Breast epithelium (tissue), 4 donors: ENCODE data around the gene SDS. TPM values are rescaled to one million over a fixed set of nuclear protein-coding genes. Genes with fewer than 3 reads are reported as not detected.

Experiments
- DNase-seq, 2 donors: peaks; one replicate each; pipeline ENCODE4 v3.0.0-alpha.2; 2019; ENCODE audit warnings: low spot score in 2 of 2
- H3K27ac ChIP-seq, 2 donors: fragments of 200-600 bp; sonication (generic) in 1 of 2; one replicate each; pipeline ENCODE4 v1.5.1; 2016 to 2019; ENCODE audit warnings: mild to moderate bottlenecking in 1 of 2
- H3K27me3 ChIP-seq, 2 donors: fragments of 200-600 bp; sonication (generic) in 1 of 2; one replicate each; pipeline versions ENCODE4 v1.5.1 to v1.6.0; 2017 to 2019; ENCODE audit warnings: control low read depth in 1 of 2, mild to moderate bottlenecking in 1 of 2
- H3K36me3 ChIP-seq: fragments of 200-600 bp; one replicate; pipeline ENCODE4 v1.5.1; 2019
- H3K4me1 ChIP-seq, 2 donors: fragments of 200-600 bp; sonication (generic); one replicate each; pipeline ENCODE4 v1.5.1; 2016 to 2019; ENCODE audit warnings: control low read depth in 1 of 2
- H3K4me3 ChIP-seq, 3 donors: fragments of 200-600 bp; sonication (generic); 1 replicate in 2 of 3; 2 replicates in 1 of 3; pipeline ENCODE4 v1.5.1; 2016 to 2019; ENCODE audit warnings: mild to moderate bottlenecking in 3 of 3, moderate library complexity in 2 of 3
- H3K9me3 ChIP-seq, 2 donors: fragments of 200-600 bp; sonication (generic) in 1 of 2; one replicate each; pipeline ENCODE4 v1.5.1; 2016 to 2019; ENCODE audit warnings: control low read depth in 1 of 2
- POLR2A ChIP-seq: fragments of 450-650 bp; IDR thresholded peaks from one replicate; pipeline ENCODE4 v1.6.1; 2016; ENCODE audit warnings: antibody characterized with exemption, mild to moderate bottlenecking, moderate library complexity
- POLR2AphosphoS5 ChIP-seq, 3 donors: sonication (generic); formaldehyde crosslinking; IDR thresholded peaks; one replicate each; pipeline ENCODE4 v1.6.1; 2017; ENCODE audit warnings: antibody characterized with exemption in 3 of 3
- intact Hi-C: fragments of 100-400 bp; cut with DNase I; formaldehyde crosslinking; loops from one replicate; pipeline ENCODE4 v1.15.1; 2023; ENCODE audit warnings: low total_unique reads
- total RNA-seq, 3 donors: library from RNA; depleted of rRNA; stranded (reverse); fragments of >200 nt; gene quantifications; one replicate each; pipeline ENCODE4 v1.1.0, GENCODE V29; 2016
- TF ChIP-seq, protein P1 (sequence below), 3 donors: fragments of 450-650 bp; IDR thresholded peaks; one replicate each; pipeline ENCODE4 v1.5.1; 2016 to 2017; ENCODE audit warnings: antibody characterized with exemption in 3 of 3, mild to moderate bottlenecking in 3 of 3, moderate library complexity in 3 of 3

SDS gene
- total RNA-seq, 3 donors from 2014 or later: 0.66 to 12.0 (median 0.80) TPM

DNA sequence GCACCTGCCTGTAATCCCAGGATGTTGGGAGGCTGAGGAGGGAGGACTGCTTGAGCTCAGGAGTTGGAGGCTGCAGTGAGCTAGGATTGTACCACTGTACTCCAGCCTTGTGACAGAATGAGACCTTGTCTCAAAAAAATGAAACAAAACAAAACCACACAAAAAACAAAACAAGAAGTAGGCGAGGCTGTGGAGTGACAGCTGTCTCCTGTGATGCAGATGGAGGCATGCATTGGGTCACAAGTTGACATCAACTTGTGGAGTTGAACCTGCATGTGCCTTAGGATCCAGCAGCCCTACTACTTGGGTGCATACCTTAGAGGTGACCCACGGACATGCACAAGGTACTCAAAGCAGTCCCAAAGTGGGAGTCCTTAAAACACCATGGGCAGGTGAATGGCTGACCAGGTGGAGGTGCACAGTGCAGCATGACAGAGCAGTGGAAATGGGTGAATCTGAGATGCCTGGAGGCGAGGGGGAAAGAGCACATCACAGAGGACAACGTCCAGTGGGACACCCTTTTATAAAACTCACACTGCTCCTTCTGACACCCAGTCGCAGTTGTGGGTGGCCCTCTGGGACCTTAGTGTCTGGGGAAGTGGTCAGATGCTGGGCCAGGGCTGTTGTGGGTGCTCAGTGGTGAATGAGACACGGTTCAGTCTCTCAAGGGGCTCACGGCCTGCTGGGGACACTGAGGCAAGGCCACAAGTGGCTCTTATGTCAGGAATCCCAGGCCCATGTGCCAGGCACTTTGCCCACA, 32.6 kb downstream of the SDS start:
- peaks cover 13% of the 10 kb centered on the region for H3K36me3 ChIP-seq
- H3K4me1 ChIP-seq: no peaks in the 10 kb centered on the region
- H3K4me3 ChIP-seq: no peak overlapping the region
- TF ChIP-seq POLR2A (no peak), POLR2AphosphoS5 (IDR thresholded peaks at IDR 0.05) (no peak)
- TF ChIP-seq, protein P1, sequence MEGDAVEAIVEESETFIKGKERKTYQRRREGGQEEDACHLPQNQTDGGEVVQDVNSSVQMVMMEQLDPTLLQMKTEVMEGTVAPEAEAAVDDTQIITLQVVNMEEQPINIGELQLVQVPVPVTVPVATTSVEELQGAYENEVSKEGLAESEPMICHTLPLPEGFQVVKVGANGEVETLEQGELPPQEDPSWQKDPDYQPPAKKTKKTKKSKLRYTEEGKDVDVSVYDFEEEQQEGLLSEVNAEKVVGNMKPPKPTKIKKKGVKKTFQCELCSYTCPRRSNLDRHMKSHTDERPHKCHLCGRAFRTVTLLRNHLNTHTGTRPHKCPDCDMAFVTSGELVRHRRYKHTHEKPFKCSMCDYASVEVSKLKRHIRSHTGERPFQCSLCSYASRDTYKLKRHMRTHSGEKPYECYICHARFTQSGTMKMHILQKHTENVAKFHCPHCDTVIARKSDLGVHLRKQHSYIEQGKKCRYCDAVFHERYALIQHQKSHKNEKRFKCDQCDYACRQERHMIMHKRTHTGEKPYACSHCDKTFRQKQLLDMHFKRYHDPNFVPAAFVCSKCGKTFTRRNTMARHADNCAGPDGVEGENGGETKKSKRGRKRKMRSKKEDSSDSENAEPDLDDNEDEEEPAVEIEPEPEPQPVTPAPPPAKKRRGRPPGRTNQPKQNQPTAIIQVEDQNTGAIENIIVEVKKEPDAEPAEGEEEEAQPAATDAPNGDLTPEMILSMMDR (IDR thresholded peaks at IDR 0.05): no peak
- intact Hi-C loops: no loop called here
- DNase-seq: no peak
- H3K9me3 ChIP-seq: no peaks in the 10 kb centered on the region
- H3K27ac ChIP-seq: no peak overlapping the region
- H3K27me3 ChIP-seq: no peaks in the 10 kb centered on the region

DNA sequence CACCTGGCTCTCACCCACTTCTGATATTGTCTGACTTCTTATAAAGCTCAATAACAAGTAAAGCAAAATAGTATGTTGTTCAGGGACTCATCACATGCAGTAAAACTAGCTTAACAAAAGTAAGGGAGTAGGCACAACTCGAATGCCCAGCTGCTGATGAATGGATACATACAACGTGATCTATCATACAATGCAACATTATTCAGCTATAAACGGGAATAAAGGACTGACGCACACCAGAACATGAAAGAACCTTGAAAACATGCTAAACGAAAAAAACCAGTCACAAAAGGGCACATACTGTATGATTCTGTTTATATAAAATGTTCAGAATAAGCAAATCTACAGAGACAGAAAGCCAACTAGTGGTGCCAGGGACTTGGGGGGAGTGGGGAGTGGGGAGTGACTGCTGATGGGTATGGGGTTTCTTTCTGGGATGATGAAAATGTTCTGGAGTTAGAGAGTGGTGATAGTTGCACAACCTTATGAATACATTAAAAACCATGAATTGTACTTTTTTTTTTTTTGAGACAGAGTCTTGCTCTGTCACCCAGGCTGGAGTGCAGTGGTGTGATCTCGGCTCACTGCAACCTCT, 34.2 kb downstream of the SDS start:
- peaks cover 2% of the 10 kb centered on the region for H3K36me3 ChIP-seq
- no peak for DNase-seq
- intact Hi-C loops: no loop called here

DNA sequence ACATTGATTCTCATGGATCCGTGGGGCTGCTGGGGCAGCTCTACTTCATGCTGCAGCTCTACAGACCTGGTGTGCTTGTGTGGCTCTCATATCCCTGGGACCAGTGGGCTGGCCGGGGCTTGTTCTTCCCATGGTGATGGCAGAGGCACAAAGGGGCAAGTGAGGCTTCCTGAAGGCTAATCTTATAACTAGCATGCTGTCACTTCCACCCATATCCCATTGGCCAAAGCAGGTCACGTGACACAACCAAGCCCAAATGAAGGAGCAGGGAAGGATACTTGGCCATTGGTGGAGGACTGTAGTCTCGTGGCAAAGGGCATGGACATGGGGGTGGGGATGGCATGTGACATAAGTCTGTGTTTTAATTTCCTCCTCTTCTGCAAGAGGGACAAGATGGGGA, 35.4 kb downstream of the SDS start:
- no peaks in the 10 kb centered on the region for H3K27me3 ChIP-seq
- H3K4me3 ChIP-seq: no peak overlapping the region
- H3K4me1 ChIP-seq: no peaks in the 10 kb centered on the region
- H3K27ac ChIP-seq: no peak overlapping the region
- TF ChIP-seq POLR2AphosphoS5 (IDR thresholded peaks at IDR 0.05) (no peak), POLR2A (no peak)
- TF ChIP-seq, protein P1 (IDR thresholded peaks at IDR 0.05): no peak
- H3K36me3 ChIP-seq: no peaks in the 10 kb centered on the region
- DNase-seq: no peak
- intact Hi-C loops: no loop called here
- no peaks in the 10 kb centered on the region for H3K9me3 ChIP-seq

More for the DNA sequence above, 34.2 kb downstream of the SDS start:
- Histone ChIP-seq H3K27me3 (no peaks in the 10 kb centered on the region), H3K27ac (no peak overlapping the region), H3K9me3 (no peaks in the 10 kb centered on the region), H3K4me1 (no peaks in the 10 kb centered on the region), H3K4me3 (no peak overlapping the region)
- no peak for TF ChIP-seq POLR2AphosphoS5 (IDR thresholded peaks at IDR 0.05)
- no peak for TF ChIP-seq POLR2A
- TF ChIP-seq, protein P1 (IDR thresholded peaks at IDR 0.05): no peak

DNA sequence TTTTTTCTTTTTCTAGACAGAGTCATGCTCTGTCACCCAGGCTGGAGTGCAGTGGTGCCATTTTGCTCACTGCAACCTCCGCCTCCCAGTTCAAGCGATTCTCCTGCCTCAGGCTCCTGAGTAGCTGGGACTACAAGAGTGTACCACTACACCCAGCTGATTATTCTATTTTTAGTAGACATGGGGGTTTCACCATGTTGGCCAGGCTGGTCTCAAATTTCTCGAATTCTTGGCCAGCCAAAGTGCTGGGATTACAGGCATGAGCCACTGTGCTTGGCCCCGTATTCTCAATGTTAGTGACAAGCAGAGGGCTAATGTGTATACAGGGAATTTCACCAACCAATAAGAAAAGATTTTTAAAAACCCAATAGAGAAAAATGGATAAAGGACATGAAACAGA, 36.9 kb downstream of the SDS start:
- H3K4me1 ChIP-seq: no peaks in the 10 kb centered on the region
- no peaks in the 10 kb centered on the region for H3K27me3 ChIP-seq
- intact Hi-C loops: no loop called here
- no peaks in the 10 kb centered on the region for H3K36me3 ChIP-seq
- H3K9me3 ChIP-seq: no peaks in the 10 kb centered on the region
- no peak overlapping the region for H3K27ac ChIP-seq
- H3K4me3 ChIP-seq: no peak overlapping the region
- TF ChIP-seq POLR2AphosphoS5 (IDR thresholded peaks at IDR 0.05) (no peak), POLR2A (no peak)
- TF ChIP-seq, protein P1 (IDR thresholded peaks at IDR 0.05): no peak
- no peak for DNase-seq

DNA sequence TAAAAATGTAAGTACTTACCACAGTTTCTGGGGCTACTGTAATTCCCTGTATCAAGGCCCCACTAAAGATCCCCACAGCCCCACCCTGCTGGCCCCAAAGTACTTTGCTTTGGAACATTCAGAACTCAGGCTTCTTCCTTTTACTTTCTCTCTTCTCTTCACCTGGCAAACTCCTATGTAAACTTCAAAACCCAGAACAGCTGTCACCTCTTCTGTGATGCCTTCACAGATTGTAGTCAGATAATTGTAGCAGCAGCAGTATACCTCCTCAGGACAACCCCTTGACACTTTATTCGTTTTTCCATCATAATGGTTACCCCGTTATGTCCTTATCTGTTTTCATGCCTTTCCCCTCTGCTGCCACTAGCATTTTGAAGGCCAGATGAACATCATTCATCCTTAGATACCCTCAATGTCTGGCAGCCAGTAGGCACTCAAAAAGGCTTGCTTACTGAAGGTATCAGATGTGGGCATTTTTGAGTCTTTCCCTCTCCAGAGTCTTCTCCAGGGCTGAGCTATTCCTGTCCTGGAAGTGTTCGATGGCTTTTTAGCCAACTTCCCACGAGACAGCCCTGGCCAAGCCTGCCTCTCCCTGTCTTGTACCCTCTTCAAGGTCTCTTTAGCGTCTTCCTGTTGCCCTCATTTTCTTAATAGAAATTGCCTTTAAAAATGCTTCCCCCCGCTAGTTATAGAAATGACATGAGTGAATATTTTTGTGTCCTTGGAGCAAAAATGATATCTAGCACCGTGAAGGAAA, 37.9 kb downstream of the SDS start:
- Histone ChIP-seq H3K9me3 (no peaks in the 10 kb centered on the region), H3K36me3 (no peaks in the 10 kb centered on the region), H3K4me1 (no peaks in the 10 kb centered on the region), H3K27me3 (no peaks in the 10 kb centered on the region), H3K27ac (no peak overlapping the region), H3K4me3 (no peak overlapping the region)
- intact Hi-C loops: no loop called here
- DNase-seq: no peak
- no peak for TF ChIP-seq POLR2A
- no peak for TF ChIP-seq POLR2AphosphoS5 (IDR thresholded peaks at IDR 0.05)
- TF ChIP-seq, protein P1 (IDR thresholded peaks at IDR 0.05): no peak
